ENCODE results near the gene MAP4K2.

DNA sequence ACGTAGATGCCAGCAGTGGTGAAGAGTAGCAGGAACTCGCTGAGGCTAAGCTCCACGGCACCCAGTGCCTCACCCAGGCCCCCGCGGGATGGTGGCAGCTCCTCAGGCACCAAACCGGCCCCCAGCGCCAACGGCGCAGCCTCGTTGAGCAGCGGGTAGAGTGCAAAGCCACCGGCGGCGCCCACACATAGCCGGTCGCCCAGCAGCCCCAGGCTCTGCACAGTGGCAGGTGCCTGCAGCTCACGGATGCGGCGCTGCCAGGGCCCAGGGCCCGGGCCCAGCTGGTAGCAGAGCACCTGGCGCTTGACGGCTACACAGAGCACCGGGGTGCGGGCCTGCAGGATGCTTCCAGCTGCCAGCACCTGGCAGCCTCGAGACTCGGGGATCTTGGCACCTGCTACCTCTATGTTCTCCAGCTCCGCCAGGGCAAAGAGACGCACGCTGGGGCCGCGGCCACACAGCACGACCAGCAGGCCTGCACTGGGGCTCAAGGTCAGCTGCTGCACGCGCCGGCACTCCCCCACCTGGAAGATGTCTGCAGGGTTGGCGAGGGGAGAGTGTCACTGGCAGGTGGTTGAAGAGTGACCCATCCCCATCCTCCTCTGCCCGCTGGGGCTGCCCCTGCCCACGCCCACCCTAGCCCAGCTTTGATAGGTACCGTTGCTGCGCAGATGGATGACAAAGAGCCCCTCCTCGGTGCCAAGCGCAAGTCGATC, 26.7 kb upstream of the MAP4K2 start:
- TF ChIP-seq POLR2A (IDR thresholded peaks at IDR 0.05), result no peak
- TF ChIP-seq, protein P1, sequence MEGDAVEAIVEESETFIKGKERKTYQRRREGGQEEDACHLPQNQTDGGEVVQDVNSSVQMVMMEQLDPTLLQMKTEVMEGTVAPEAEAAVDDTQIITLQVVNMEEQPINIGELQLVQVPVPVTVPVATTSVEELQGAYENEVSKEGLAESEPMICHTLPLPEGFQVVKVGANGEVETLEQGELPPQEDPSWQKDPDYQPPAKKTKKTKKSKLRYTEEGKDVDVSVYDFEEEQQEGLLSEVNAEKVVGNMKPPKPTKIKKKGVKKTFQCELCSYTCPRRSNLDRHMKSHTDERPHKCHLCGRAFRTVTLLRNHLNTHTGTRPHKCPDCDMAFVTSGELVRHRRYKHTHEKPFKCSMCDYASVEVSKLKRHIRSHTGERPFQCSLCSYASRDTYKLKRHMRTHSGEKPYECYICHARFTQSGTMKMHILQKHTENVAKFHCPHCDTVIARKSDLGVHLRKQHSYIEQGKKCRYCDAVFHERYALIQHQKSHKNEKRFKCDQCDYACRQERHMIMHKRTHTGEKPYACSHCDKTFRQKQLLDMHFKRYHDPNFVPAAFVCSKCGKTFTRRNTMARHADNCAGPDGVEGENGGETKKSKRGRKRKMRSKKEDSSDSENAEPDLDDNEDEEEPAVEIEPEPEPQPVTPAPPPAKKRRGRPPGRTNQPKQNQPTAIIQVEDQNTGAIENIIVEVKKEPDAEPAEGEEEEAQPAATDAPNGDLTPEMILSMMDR (IDR thresholded peaks at IDR 0.05), result no peak
